Suprapubic skin (tissue), 4 donors: ENCODE data around the gene HAND1. TPM values are rescaled to one million over a fixed set of nuclear protein-coding genes. Genes with fewer than 3 reads are reported as not detected.

Experiments
- DNase-seq, 2 donors: peaks; one replicate each; pipeline ENCODE4 v3.0.0-alpha.2; 2019; ENCODE audit warnings: low spot score in 2 of 2
- H3K27ac ChIP-seq: fragments of 200-600 bp; sonication (generic); one replicate; pipeline ENCODE4 v1.5.1; 2019
- H3K27me3 ChIP-seq: fragments of 200-600 bp; sonication (generic); one replicate; pipeline ENCODE4 v1.5.1; 2019
- H3K36me3 ChIP-seq: fragments of 200-600 bp; sonication (generic); one replicate; pipeline ENCODE4 v1.5.1; 2019
- H3K4me1 ChIP-seq: fragments of 200-600 bp; sonication (generic); one replicate; pipeline ENCODE4 v1.5.1; 2019
- H3K4me3 ChIP-seq: fragments of 200-600 bp; sonication (generic); one replicate; pipeline ENCODE4 v1.5.1; 2019; ENCODE audit warnings: mild to moderate bottlenecking
- H3K9me3 ChIP-seq: fragments of 200-600 bp; sonication (generic); one replicate; pipeline ENCODE4 v1.5.1; 2019
- CTCF ChIP-seq, 2 donors: fragments of 200-600 bp in 1 of 2; fragments of 450-650 bp in 1 of 2; sonication (generic) in 1 of 2; IDR thresholded peaks; one replicate each; pipeline ENCODE4 v1.5.1; 2016 to 2019; ENCODE audit warnings: antibody characterized with exemption in 2 of 2, mild to moderate bottlenecking in 1 of 2, moderate library complexity in 1 of 2
- EP300 ChIP-seq: sonication (generic); formaldehyde crosslinking; IDR thresholded peaks from one replicate; pipeline ENCODE4 v1.6.1; 2017; ENCODE audit warnings: antibody characterized with exemption
- POLR2A ChIP-seq, 2 donors: fragments of 450-650 bp; IDR thresholded peaks; one replicate each; pipeline ENCODE4 v1.6.1; 2017; ENCODE audit warnings: antibody characterized with exemption in 2 of 2, mild to moderate bottlenecking in 2 of 2, moderate library complexity in 2 of 2
- POLR2AphosphoS5 ChIP-seq, 3 donors: sonication (generic); formaldehyde crosslinking; IDR thresholded peaks; one replicate each; pipeline ENCODE4 v1.6.1; 2017; ENCODE audit warnings: antibody characterized with exemption in 3 of 3
- WGBS: methylation state at CpG from one replicate; pipeline ENCODE4 v1.1.5; 2018; 5-methylcytosine and 5-hydroxymethylcytosine counted together
- total RNA-seq, 4 donors: library from RNA; depleted of rRNA; stranded (reverse); fragments of >200 nt; gene quantifications; one replicate each; pipeline ENCODE4 v1.1.0, GENCODE V29; 2016

HAND1 gene
- total RNA-seq, 4 donors from 2014 or later, result not detected

- H3K4me3 ChIP-seq, result no peak overlapping the region
- no peak overlapping the region for H3K27ac ChIP-seq
- no peaks in the 10 kb centered on the region for H3K36me3 ChIP-seq
- H3K27me3 ChIP-seq, result peaks cover 90% of the 10 kb centered on the region
- peaks cover 17% of the 10 kb centered on the region for H3K4me1 ChIP-seq
- peak in 1 of 2 donors; percentile 37 for DNase-seq
- TF ChIP-seq EP300, result no peak
- no peak for TF ChIP-seq POLR2AphosphoS5 (IDR thresholded peaks at IDR 0.05)
- no peak for TF ChIP-seq CTCF (IDR thresholded peaks at IDR 0.05)
- TF ChIP-seq POLR2A (IDR thresholded peaks at IDR 0.05), result no peak
- H3K9me3 ChIP-seq, result no peaks in the 10 kb centered on the region
- 28% methylated on average over 4 of the region's 4 CpGs for WGBS
Observed at GRCh38 chr5:154486427-154486866, 8.4 kb upstream of the HAND1 start.

- DNase-seq, result peak in 1 of 2 donors; percentile 18
- H3K27me3 ChIP-seq, result peaks cover 91% of the 10 kb centered on the region
- H3K36me3 ChIP-seq, result no peaks in the 10 kb centered on the region
- WGBS, result 45% methylated on average over 6 of the region's 6 CpGs
- H3K4me1 ChIP-seq, result peaks cover 17% of the 10 kb centered on the region
- no peak overlapping the region for H3K4me3 ChIP-seq
- H3K9me3 ChIP-seq, result no peaks in the 10 kb centered on the region
- no peak overlapping the region for H3K27ac ChIP-seq
- TF ChIP-seq POLR2A (IDR thresholded peaks at IDR 0.05), result no peak
- TF ChIP-seq CTCF (IDR thresholded peaks at IDR 0.05), result no peak
- TF ChIP-seq EP300, result no peak
- TF ChIP-seq POLR2AphosphoS5 (IDR thresholded peaks at IDR 0.05), result no peak
Observed at GRCh38 chr5:154485850-154486426, 7.9 kb upstream of the HAND1 start.

DNA sequence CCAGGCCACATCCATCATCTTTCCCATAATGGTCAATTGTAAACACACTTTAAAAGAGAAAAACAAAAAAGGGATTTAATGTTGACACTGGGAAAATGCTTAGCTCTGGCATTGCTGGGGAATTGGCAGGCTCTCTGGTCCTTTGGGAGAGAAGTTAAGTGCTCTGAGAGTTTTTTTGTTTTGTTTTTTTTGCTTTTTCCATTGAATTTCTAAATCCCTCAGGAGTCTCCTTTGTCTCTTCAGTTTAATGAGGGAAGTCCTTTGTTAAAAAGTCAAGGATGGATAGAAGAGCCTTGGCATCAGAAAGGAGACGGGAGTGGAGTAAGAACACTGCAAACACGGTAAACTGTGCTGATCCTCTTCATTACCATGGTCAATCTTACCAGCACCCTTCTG, 7.1 kb upstream of the HAND1 start:
- 49% methylated on average over 2 of the region's 2 CpGs for WGBS
- no peak overlapping the region for H3K27ac ChIP-seq

DNA sequence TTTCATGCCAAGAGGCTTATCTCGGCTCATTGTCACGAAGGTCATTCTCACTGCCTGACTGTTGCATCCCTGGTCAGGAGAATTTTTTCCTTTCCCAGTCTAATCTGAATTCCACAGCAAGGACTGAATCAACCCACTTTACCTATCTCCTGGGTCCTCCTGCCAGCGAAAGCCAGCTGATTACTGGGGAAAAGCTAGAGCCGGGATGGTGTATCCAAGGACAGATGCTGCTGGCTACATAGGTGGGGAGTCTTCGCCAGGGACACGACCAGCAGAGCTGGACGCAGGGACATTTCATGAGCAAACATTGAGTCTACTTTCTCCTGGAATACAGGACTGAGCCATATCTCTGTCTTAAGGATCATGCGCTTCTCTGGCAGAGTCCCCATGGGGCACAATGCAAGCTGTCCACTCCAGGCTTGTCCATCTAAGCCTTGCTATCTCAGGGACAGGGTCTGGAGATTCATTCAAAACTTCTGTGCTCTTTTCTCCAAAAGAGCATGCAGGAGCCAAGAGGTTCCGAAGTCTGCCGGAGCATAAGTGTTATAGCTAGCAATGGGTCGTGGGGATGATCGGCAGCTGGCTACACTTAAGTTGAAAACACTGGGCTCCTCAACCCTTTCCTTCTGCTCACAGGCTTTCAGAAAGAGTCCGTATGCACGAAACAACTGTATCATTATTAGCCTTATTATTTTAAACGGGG, 6.5 kb upstream of the HAND1 start:
- peak; percentile 24 to 28 for DNase-seq
- Histone ChIP-seq H3K9me3 (no peaks in the 10 kb centered on the region), H3K27me3 (peaks cover 100% of the 10 kb centered on the region), H3K36me3 (no peaks in the 10 kb centered on the region), H3K4me3 (no peak overlapping the region), H3K4me1 (peaks cover 18% of the 10 kb centered on the region), H3K27ac (no peak overlapping the region)
- WGBS, result 32% methylated on average over 15 of the region's 15 CpGs
- TF ChIP-seq EP300, result no peak
- TF ChIP-seq POLR2AphosphoS5 (IDR thresholded peaks at IDR 0.05), result no peak
- no peak for TF ChIP-seq POLR2A (IDR thresholded peaks at IDR 0.05)
- TF ChIP-seq CTCF (IDR thresholded peaks at IDR 0.05), result no peak

More for the DNA sequence above, 7.1 kb upstream of the HAND1 start:
- peaks cover 99% of the 10 kb centered on the region for H3K27me3 ChIP-seq
- H3K9me3 ChIP-seq, result no peaks in the 10 kb centered on the region
- TF ChIP-seq POLR2AphosphoS5 (IDR thresholded peaks at IDR 0.05), result no peak
- no peak for TF ChIP-seq POLR2A (IDR thresholded peaks at IDR 0.05)
- no peak for TF ChIP-seq EP300
- no peak for TF ChIP-seq CTCF (IDR thresholded peaks at IDR 0.05)
- H3K36me3 ChIP-seq, result no peaks in the 10 kb centered on the region
- no peak overlapping the region for H3K4me3 ChIP-seq
- DNase-seq, result peak in 1 of 2 donors; percentile 3
- H3K4me1 ChIP-seq, result peaks cover 17% of the 10 kb centered on the region

DNA sequence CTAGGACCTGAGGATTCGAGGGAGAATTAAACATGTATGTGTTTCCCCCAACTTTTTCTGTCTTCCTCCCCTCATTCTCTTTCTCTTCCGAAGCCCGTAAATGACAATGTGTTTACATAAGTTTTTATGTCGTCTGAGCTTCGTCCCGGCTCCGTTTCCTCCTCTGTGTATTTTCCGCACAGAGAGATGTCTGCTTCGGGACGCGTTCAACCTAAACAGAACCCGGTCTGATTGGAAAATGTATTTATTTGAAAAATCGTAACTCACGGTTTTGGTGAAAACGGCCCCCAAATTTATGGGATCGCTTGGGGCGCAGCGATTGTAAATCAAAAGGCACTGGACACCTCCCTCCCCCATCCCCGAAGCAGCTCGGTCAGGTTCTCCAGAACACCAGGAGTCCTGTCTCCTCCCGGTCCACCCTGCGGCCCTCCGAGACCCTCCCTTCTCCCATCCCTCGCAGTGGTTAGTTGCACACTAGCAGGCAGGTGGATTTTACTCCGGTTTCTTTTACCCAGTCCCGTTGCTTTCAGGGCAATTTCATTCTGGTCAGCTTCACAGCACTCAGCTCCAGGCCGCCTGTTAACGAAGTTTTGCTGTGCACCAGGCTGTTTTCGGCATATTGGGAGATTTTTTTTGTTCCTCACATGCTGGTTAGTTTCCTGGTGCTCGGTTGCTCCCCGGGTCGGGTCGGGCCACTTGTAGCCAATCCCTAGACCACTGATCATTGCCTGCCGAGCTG, 5.8 kb upstream of the HAND1 start:
- Histone ChIP-seq H3K27ac (no peak overlapping the region), H3K27me3 (peaks cover 100% of the 10 kb centered on the region), H3K4me3 (no peak overlapping the region), H3K36me3 (no peaks in the 10 kb centered on the region), H3K9me3 (no peaks in the 10 kb centered on the region), H3K4me1 (peaks cover 25% of the 10 kb centered on the region)
- DNase-seq, result peak in 1 of 2 donors; percentile 67
- whole genome bisulfite sequencing, result 19% methylated on average over 34 of the region's 34 CpGs
- no peak for TF ChIP-seq POLR2A (IDR thresholded peaks at IDR 0.05)
- no peak for TF ChIP-seq EP300
- no peak for TF ChIP-seq POLR2AphosphoS5 (IDR thresholded peaks at IDR 0.05)
- no peak for TF ChIP-seq CTCF (IDR thresholded peaks at IDR 0.05)
